Measurements from ENCODE around the gene POPDC2.
"Not testable (repeated sequence)": the region's sequence is repeated elsewhere in the genome, so short reads cannot be mapped to it uniquely, and the experiment has no call there.

The POPDC2 gene

GRCh38 chr3:119697394-119697793 is 37.0 kb upstream of the POPDC2 start:
- peak; percentile 40 for DNase-seq (ENCODE audit: low read depth)
- no peak overlapping the region for H3K4me3 ChIP-seq (ENCODE audit: low read depth, low read length)
- no peak for TF ChIP-seq CTCF (IDR thresholded peaks at IDR 0.05; ENCODE audit: low read depth, low read length, missing control alignments)

GRCh38 chr3:119695480-119695879 is 35.1 kb upstream of the POPDC2 start:
- no peak overlapping the region for H3K4me3 ChIP-seq (ENCODE audit: low read depth, low read length)
- DNase-seq (ENCODE audit: low read depth), result no peak
- no peak for TF ChIP-seq CTCF (IDR thresholded peaks at IDR 0.05; ENCODE audit: low read depth, low read length, missing control alignments)

- no peak for DNase-seq (ENCODE audit: low read depth)
- peak; percentile 37 for TF ChIP-seq CTCF (IDR thresholded peaks at IDR 0.05; ENCODE audit: low read depth, low read length, missing control alignments)
- no peak overlapping the region for H3K4me3 ChIP-seq (ENCODE audit: low read depth, low read length)
These were observed 29.8 kb upstream of the POPDC2 start for GRCh38 chr3:119690043-119690656.

GRCh38 chr3:119683421-119683820 is 23.0 kb upstream of the POPDC2 start:
- no peak for DNase-seq (ENCODE audit: low read depth)
- no peak overlapping the region for H3K4me3 ChIP-seq (ENCODE audit: low read depth, low read length)
- no peak for TF ChIP-seq CTCF (IDR thresholded peaks at IDR 0.05; ENCODE audit: low read depth, low read length, missing control alignments)

GRCh38 chr3:119681279-119681678 is 20.9 kb upstream of the POPDC2 start:
- no peak for DNase-seq (ENCODE audit: low read depth)
- H3K4me3 ChIP-seq (ENCODE audit: low read depth, low read length), result no peak overlapping the region
- TF ChIP-seq CTCF (IDR thresholded peaks at IDR 0.05; ENCODE audit: low read depth, low read length, missing control alignments), result peak; percentile 55

- TF ChIP-seq CTCF (IDR thresholded peaks at IDR 0.05; ENCODE audit: low read depth, low read length, missing control alignments), result no peak
- no peak overlapping the region for H3K4me3 ChIP-seq (ENCODE audit: low read depth, low read length)
- no peak for DNase-seq (ENCODE audit: low read depth)
These were observed 19.5 kb upstream of the POPDC2 start for GRCh38 chr3:119679874-119680273.

- not testable (repeated sequence) for H3K4me3 ChIP-seq (ENCODE audit: low read depth, low read length); DNase-seq (ENCODE audit: low read depth)
These were observed 17.8 kb upstream of the POPDC2 start for GRCh38 chr3:119678209-119678608.
